ENCODE data around the gene CMBL.
"Not testable (repeated sequence)": the region's sequence is repeated elsewhere in the genome, so short reads cannot be mapped to it uniquely, and the experiment has no call there.

Gene CMBL

DNA sequence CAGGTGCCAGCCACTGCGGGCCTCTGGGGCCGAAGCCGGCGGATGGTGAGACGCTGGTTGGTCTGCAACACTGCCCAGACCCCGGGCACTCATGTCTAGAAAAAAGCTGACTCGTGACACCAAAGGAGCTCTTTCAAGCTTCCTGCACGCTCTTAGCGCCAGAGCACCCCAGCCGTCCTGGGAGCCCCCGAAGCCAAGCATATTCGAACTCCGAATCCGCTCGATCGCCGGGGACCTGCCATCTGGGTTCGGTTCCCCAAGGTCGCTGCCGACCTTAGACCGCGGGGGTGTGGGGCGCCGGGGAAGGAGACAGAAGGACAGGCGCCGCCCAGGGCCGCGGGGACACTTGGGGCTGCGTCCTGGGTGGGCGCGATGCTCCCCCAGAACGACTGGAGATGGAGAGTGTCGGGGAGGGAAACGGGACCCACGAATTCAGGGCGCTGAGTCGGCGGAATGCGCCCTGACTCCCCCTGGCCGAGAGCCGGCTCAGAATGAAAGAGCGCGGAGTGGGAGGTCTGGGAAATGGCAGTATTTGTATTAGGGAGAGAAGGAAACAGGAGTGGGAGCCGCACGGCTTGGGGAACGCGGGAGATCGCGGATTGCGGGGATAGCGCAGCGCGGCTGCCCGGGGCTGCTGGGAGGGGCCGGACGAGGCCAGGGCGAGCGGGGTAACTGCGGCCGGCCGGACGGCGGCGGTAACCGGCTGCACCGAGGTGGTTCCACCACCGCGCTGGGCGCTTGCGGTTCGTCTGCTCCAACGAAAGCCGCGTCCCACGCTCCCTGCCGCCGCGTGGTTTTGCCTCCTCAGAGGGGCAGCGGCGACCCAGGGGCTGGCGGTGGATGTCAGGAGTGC is 25.7 kb upstream of the CMBL start:
- DNase-seq (ENCODE audit: low spot score): no peak

DNA sequence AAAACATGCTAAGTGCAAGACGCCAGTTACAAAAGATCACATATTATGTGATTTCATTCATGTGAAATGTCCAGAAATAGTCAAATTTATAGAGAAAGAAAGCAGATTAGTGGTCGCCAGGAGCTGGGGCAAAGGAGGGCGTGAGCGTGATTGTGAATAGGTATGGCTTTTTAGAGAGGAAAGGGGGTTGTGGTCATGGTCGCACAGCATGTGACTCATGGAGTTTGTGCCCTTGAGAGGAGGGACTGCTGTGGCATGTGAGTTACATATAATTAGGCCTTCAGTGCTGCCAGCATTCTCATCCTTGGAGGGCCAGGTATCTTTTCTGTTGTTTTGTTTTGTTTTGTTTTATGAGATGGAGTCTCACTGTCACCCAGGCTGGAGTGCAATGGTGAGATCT is 24.6 kb upstream of the CMBL start:
- DNase-seq (ENCODE audit: low spot score): no peak

DNA sequence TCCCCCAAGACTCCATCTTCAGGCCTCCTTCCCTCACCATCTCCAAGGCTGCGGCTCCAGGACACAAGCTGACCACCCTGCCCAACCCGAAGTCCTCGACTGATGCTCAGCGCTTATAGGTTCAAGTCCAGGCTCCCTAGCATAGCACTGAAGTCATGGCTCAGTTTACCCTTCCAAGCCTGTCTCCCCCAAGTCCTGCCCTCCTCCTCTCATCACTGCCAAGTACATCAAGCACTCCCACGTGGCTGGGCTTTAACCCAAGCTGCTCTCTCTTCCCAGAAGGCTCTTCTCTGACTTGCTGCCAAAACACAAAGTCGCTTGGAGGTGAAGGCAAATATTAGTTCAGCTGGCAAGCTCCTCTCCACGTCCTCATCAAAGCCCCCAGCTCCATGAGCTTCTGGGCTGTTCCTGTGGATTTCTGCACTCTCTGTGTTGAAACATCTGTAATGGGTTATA is 23.7 kb upstream of the CMBL start:
- DNase-seq (ENCODE audit: low spot score): no peak

GRCh38 chr5:10330511-10331230 is 23.0 kb upstream of the CMBL start:
- no peak for DNase-seq (ENCODE audit: low spot score)

DNA sequence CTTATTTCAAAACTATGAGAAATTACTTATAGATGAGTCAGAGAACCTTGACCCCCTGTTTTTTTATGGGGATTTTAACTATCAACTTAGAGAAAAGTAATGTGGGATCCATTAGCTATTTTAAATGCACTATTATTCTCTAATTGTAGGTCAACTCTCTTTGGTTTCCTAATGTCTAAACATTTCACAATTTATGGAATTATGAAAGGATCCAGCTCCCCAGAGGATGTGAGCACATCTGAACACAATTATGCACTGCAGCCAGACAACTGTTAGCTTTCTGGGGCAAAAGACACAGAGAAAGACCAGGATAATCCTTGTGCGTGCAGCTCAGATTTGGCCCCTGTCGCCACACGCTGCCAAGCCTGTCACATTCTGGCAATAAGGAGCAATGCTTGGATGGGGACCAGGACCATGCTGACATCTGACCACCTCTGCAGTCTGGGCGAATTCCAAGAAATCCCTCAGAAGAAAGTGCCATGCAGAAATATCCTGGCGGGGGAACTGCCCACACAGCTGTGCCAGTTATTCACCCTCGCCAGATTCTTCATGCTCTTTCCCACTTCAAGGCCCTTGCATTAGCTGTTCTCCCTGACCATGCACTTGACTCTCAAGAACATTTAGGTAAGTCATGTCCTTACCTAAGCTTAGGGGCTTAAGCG is 22.2 kb upstream of the CMBL start:
- DNase-seq (ENCODE audit: low spot score): no peak

GRCh38 chr5:10329446-10329819 is 21.7 kb upstream of the CMBL start:
- DNase-seq (ENCODE audit: low spot score): no peak

DNA sequence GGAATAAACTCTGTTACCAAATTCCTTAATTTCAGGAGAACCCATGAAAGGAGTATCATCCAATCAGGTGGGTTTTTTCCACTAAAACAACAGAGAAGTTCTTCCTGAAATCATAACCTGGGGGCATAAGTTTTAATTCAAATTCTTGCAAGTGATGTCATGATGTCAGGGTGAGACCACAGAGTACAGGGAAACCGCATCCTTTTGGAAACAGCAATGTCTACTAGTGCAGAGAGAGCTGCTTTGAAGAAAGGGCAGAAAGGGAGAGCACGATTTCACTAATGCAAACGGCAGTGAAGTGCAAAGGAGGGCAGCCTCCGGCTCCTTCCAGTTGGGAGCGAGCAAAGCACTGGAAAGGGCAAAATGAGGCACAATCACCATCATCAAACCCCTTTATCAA is 20.6 kb upstream of the CMBL start:
- no peak for DNase-seq (ENCODE audit: low spot score)

GRCh38 chr5:10324518-10325370 is 17.0 kb upstream of the CMBL start:
- DNase-seq (ENCODE audit: low spot score): no peak

GRCh38 chr5:10323588-10324488 is 16.1 kb upstream of the CMBL start:
- DNase-seq (ENCODE audit: low spot score): no peak

DNA sequence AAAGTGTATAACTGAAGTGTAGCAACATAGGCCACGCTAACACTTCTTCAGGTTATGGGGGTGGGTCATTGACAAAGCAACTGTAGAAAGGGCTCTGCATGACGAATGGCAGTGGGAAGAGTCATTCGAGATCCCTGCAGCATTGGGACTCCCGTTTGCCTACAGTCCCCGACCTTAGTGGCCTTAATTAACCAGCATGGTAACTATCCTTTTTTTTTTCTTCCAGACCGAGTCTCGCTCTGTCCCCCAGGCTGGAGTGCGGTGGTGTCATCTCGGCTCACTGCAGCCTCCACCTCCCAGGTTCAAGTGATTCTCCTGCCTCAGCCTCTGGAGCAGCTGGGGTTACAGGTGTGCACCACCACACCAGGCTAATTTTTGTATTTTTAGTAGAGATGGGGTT is 14.2 kb upstream of the CMBL start:
- DNase-seq (ENCODE audit: low spot score): no peak

GRCh38 chr5:10320793-10321192 is 13.1 kb upstream of the CMBL start:
- no peak for DNase-seq (ENCODE audit: low spot score)

- DNase-seq (ENCODE audit: low spot score): no peak
Measured at GRCh38 chr5:10319202-10319851, 11.6 kb upstream of the CMBL start.

DNA sequence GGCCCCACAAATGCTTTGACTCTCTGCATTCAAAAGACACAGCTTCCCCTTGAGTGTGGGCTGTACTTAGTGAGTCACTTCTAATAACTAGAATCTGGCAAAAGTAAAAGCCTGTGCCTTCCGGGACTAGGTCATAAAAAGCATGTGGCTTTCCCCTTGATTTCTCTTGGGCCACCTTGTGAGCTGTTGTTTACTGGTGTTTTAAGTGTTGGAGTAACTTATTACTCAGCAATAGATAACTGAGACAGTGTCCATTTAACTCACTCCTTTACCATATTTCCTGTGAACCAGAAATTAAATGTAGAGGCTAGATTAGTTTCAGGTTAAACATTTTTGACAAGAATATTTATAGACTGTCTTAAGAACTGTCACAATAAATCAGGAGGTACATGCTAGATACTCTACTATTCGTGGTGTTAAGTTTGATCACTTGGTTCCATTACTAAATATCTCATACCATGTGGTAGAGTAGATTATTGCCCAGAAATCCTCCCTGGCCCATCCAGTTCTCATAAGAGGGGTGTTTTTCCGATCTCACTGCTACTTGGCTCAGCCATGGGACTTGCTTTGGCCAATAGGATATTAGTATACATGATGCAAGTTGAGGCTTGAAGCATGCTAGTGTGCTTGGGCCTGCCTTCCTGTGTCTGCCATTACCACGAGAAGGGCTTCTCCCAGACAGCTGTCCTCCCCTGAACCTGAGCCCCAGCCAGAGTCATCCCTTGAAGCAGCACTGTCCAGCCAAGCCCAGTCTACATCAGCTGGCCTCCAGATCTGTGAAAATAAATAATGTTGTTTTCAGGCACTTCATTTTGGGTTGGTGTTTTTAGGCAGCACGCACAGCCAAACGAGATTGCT is 10.4 kb upstream of the CMBL start:
- peak; percentile 89 for DNase-seq (ENCODE audit: low spot score)

GRCh38 chr5:10315824-10316509 is 8.3 kb upstream of the CMBL start:
- no peak for DNase-seq (ENCODE audit: low spot score)

- DNase-seq (ENCODE audit: low spot score): no peak
Measured at GRCh38 chr5:10315201-10315600, 7.5 kb upstream of the CMBL start.

- no peak for DNase-seq (ENCODE audit: low spot score)
Measured at GRCh38 chr5:10311595-10312425, 4.1 kb upstream of the CMBL start.

DNA sequence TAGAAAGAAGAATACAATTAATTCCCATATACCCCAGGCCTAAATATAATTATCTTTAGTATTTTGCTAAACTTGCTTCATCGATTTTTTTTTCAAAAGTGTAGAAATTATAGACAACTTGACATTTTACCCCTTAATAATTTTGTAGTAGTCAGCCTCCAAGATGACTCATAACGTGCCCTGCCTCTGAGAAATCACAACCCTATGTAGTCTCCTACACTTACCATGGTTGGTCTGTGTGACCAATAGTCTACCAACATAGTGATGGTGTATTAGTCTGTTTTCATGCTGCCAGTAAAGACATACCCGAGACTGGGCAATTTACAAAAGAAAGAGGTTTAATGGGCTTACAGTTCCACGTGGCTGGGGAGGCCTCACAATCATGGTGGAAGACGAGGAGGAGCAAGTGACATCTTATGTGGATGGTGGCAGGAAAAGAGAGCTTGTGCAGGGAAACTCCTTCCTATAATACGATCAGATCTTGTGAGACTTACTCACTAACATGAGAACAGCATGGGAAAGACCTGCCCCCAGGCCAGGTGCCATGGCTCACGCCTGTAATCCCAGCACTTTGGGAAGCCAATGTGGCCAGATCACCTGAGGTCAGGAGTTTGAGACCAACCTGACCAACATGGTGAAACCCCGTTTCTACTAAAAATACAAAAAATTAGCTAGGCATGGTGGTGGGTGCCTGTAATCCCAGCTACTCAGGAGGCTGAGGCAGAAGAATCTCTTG is 3.3 kb upstream of the CMBL start:
- not testable (repeated sequence) for DNase-seq (ENCODE audit: low spot score)
